GM18499 (cell line): ENCODE data around the gene IFI27L2.

Experiments used
- ATAC-seq: cut with Tn5 transposase; IDR thresholded peaks from one replicate; pipeline ENCODE4 v1.9.1; 2021; ENCODE audit warnings: moderate number of reproducible peaks; ENCODE audit not compliant: insufficient read depth, unreplicated experiment

The IFI27L2 gene

DNA sequence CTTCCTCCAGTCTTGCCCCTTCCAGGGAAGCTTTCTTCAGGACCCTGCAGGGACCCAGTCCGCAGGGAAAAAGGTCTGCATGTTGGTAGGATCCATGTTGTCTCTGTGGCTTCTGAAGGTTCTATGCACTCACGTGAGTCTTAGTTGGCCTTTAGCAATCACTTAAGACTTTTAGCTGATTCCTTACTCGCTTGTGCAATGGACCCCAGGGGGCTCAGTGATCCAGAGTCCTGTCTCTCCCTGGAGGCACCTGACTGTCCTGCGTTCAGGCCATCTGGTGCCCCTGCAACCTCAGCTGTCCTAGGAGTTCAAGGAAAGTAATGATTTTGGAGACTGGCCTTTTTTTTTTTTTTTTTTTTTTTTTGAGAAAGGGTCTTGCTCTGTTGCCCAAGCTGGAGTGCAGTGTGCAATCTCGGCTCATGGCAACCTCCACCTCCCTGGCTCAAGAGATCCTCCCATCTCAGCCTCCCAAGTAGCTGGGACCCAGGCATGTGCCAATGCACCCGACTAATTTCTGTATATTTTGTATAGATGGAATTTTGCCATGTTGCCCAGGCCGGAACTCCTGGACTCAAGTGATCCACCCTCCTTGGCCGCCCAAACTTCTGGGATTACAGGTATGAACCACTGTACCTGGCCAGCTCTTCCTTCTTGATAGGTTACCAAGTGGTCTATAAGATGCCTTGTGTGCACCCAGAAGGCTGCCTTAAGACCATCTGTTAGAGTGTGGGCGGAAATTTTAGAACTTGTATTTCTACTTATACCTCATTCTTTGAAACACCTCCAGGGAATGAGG, 4.6 kb downstream of the IFI27L2 start:
- ATAC-seq = no peak

DNA sequence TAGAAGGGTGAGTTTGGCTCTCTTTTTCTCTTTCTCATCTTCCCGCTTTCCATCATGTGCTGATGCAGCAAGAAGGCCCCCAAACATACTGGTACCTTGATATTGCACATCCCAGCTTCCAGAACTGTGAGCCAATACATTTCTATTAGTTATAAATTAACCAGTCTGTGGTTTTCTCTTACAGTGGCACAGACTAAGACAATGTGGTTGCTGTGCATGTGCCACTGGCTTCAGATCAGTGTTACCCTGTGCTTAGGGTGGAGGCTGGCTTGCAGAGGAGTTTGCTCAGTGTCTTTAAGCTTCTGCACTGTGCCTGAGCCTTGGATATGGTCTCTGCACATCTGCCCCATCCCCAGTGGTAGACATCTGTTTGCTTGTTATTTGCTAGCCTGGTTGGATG, 5.5 kb downstream of the IFI27L2 start:
- ATAC-seq = no peak

DNA sequence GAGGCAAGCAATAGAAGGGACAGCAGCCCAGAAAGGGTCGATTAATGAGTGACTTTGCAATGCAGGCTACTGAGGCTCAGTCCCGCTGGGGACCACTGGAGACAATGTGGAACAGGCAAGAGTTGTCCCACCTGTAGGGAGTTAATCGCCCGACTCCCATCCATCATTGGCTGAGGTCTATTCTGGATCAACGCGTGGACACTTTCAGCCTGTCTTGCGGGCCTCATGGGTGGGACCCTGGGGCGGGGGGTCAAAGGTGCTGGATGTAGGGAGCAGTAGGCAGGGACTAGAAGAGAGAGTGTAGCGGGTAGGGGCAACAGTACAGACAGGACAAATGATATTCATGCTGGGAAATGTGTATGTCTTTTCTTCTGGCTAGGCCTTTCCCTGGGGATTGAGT, 6.1 kb downstream of the IFI27L2 start:
- ATAC-seq = no peak

DNA sequence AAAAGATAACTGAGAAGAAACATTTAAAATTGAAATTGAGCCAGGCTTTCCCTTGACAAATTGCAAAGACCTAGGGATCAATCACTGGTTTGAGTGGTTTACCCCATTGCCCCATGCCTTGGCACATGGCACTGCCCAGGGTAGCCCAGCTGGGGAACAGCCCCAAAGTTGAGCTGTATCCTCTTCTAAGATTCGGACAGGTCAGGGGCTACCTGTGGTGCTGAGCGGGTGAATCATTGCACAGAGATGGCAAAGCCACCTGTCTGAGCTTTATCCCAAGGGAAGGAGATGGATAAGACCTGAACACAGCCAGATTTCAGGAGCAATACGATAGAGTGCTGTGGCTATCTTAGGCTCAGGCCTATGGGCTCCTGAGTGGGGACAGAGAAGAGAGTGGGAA, 7.0 kb downstream of the IFI27L2 start:
- ATAC-seq = no peak

DNA sequence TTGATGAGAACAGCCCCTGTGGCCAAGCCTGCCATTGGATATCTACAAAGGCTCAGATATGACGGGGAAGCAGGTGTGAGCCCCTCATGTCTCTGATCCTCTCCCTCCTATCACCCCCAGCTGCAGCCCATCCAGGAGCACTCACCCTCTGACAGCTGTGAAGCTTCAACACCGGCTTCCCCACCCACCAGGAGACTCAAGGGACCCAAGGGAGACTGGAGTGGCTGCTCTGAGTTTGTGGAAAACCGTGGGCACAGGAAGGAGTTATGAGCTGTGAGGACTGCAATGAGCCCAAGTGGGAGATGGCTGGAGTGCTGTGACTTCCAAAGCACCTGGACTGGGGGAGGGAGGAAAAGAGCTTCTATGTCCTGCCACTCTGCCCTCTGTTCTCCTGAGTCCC, 7.9 kb downstream of the IFI27L2 start:
- ATAC-seq = no peak

DNA sequence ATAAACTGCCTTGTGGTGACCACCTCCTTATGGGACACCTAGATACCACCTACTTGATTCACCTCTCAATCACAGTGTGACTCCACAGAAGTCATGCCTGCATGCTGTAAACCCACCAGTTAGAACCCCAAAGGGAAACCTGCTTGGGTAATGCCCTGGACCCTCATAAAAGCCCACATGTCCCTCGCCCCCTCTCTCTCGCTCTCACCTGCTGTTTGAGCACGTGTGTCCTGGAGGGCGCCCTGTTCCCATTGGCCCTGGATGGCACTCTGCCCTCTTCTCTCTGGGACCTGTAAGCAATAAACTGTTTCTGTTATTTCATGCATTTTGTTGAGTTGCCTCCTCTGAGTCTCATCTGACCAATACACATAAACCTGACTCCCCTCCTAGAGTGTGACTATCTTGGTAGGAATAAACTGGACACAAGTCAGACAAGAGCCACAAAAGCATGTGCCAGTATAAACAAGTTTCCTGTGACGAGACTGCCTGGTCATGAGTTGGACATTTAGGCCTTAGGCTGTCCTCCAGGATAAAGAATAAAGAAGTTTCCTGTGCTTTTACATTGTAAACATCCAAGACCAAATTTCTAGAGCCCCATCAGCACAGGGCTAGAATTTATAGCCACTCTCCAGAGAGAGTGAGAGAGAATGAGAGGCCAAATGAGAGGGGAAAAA, 8.6 kb downstream of the IFI27L2 start:
- ATAC-seq = no peak

DNA sequence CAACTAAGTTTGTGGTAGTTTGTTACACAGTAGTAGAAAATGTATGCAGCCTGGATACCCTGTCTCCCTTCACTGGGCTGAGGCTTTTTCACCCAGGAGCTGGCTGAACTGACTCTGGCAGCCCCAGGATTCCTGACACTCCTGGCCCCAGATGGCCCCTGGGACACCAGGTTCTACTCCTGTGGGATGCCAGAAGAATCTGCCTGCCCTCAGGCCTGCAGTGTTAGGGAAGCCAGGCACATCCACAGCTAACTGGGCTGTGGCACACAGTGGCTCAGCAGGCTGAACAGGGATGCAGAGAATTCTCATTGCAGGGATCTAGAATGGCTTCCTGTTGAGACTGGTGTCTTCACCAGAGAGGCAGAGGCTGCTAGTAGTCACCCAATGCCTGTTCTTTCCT, 10.3 kb downstream of the IFI27L2 start:
- ATAC-seq = no peak

DNA sequence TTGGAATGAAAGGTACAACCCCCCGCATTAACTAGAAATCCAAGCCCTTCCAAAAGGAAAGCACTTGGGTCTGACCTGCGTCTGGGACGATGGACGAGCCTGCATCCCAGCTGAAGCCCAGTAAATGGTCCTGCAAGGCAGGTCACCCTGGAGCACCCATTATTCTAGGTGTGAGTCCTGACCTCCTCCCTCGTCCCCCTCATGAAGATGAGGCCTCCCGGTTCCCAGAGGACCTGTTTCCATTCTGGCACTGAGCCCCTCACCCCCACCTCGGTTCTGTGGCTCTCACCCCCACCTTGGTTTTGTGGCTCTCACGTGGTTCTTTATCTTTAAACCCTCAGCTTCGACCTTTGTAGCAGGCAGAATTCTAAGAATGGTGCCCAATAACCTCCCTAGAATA, 11.5 kb downstream of the IFI27L2 start:
- ATAC-seq = no peak

DNA sequence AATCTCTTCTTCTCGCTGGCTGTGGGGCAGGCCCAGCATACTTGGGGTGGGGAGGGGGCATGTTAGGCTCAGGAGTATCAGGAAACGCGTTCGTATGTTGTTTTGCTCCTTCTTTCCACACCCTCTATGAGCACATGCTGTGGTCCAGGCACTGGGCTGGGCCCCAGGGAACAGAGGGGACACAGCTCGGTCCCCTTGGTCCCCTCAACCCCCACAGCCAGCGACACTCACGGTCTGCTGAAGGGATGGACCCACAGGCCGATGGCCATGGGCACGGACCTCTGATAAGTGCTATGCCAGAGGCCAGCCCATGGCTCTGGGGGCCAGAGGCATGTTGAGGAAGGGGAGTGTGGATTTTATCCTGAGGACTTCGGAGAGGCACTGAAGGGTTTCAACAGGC, 12.7 kb downstream of the IFI27L2 start:
- ATAC-seq = no peak

DNA sequence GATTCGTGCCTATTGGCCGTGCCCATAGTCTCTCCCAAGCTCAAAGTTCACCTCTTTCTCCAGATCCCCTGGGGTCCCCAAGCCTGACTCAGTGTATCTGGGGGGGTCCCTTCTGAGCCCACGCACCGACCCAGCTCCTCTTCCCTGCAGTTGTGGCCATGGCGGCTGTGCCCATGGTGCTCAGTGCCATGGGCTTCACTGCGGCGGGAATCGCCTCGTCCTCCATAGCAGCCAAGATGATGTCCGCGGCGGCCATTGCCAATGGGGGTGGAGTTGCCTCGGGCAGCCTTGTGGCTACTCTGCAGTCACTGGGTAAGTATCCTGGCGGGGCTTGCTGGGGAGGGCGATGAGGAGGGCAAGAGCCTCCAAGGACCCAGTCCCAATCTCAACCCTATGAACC, 13.8 kb downstream of the IFI27L2 start:
- no peak for ATAC-seq

DNA sequence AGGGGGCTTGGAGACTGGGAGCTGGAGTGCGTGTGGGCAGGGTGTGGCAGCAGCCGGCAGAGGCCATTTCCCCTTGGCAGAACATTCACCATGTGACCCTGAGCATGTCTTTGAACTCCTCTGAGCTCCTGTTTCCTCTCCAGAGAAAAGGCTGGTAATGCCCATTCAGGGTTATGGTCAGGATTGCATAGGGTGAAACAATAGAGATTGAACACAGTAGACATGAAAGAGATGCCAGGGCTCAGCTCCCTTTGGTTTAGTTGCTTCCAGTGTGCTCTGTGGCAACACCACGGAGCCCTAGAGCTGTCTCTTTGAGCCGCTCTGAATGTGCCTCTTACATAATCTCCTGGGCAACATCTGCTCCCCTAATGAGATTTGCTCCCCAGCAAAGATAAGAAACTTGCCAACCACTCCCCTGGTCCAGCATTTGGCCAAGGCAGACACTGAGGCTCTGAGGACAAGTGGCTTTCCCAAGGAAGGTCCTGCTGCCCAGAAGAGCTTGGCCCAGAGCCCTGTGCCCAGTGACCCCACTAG, 14.3 kb downstream of the IFI27L2 start:
- no peak for ATAC-seq

DNA sequence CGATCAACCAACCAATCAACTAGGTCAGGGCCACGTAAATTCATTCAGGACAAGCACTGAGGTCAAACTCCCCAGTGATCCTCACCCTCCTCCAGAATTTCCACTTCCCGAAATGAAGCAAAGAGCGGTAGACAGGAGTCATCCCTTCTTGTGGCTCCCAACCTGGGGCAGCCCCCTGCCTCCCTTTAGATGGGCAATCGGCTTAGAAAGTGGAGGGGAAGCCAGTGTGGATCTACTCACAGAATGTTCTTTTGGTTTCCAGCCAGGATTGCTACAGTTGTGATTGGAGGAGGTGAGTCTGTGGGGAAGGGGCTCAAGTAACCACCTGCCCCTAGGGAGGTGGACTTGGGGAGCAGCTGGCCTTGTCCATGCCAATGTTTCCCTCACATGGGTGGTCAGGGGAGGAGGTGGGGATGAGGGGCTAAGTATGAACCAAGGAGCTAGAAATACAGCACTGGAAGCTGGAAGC, 14.8 kb downstream of the IFI27L2 start:
- ATAC-seq = no peak

DNA sequence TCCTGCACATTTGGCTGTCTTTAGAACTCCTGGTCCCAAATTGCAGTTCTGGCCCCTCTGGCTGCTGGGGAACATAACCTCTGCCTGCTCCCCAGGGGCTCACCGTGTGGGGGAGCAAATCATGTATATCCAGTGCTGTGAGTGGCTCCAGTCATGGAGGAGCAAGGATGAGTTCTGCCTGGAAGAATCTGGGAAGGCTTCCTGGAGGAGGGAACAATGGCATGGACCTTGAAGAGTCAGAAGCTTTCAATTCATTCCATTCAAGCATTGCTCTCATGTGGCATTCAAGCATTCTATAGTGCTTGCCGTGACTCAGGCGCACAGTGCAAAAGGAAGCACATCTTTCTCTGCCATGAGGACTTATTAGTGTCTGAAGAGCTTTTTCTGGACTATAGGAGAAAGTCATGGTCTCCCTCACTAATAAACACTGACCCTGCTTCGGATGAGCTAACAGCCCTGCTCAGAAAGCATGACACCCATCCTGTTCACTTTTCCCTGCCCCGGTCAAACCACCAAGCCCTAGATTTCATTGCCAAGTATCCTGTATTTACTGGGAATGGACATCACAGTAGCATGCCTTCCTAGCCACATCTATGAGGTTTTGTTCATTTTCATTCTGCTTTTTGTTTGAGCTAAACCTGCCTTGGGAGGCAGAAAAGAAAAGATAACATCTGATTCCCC, 15.4 kb downstream of the IFI27L2 start:
- no peak for ATAC-seq

DNA sequence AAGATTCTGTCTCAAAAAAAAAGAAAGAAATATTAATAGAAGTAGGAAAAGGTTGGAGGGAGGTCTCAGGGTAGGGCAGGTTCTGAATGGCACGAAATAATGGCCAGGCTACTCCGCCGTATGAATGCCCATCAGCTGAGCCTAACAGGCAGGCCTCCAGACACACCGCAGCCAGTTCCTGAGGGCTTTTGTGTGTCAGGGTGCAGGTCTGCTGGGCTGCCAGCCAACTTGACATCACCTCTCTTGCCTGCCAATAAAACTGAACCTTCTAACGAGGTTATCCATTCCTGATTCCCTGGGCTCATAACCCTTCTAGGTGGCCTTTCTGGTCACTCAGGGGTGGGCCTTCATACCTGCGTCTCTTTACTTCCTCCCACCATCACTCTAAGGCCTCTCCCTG, 15.9 kb downstream of the IFI27L2 start:
- no peak for ATAC-seq

DNA sequence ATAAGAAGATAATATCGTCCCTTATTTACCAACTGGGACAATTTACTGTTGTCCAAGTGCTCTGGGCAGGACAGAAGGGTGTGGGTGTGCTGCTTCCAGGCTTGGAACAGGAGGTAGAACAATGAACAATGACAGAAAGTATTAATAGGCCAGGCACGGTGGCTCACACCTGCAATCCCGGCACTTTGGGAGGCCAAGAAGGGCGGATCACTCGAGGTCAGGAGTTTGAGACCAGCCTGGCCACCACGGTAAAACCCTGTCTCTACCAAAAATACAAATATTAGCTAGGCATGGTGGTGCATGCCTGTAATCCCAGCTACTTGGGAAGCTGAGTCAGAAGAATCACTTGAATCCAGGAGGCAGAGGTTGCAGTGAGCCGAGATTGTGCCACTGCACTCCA, 16.3 kb downstream of the IFI27L2 start:
- no peak for ATAC-seq

DNA sequence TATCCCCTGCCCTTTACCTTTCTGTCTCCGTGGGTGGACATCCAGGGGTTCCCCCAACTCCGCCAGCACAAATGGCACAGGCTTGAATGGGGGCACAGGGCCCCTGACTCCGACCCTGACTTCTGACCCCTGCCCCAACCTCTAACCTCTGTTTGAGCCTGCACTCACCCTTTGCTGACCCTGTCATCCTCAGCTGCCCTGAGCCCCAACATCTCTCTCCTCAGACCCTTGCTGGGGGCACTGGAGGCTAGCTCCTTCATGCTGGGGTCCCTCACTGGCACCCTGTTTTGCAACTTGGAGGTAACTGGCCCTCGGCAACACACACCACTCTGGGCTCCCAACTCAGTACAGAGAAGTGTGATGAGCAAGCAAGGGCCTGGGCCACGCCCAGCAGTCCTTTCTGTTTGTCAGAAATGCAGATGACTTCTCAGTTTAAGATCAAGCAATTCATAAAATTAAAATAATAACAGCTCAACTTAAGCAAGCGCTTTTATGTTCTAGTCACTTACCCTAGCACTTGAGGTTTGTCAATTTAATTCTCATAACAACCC, 16.8 kb downstream of the IFI27L2 start:
- ATAC-seq = no peak

DNA sequence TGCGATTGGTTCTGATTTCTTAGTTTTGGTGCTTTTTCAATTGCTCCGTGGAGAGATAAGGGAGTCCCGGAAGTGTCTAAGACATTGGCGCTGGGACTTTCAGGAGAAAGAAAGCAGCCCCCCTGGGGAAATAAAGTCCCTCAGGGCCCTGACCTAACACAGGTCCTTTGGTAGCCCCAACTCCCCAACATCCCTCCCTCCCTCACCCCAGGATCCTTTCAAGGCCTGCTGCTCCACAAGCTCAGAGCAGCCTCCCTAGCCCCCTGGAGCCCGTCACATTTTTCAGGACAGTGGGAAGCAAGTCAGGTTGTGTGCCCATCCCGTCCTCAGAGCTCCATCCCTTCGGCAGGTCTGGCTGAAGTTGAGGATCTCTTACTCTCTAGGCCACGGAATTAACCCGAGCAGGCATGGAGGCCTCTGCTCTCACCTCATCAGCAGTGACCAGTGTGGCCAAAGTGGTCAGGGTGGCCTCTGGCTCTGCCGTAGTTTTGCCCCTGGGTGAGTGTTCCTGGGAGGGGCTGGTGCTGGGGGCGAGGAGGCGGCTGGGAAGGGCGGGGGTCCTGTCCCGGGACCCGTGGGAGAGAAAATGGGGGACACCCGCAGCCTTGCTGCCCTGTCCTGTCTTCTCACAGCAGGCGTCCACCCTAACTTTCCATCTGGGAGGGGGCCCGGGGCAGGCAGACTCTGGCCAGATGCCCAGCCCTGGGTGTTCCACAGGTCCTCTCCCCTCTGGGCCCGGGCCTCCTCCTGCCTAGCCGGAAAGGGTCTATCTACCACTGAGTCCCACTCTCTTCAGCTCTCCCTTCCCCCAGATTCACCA, 17.9 kb downstream of the IFI27L2 start:
- ATAC-seq = no peak

DNA sequence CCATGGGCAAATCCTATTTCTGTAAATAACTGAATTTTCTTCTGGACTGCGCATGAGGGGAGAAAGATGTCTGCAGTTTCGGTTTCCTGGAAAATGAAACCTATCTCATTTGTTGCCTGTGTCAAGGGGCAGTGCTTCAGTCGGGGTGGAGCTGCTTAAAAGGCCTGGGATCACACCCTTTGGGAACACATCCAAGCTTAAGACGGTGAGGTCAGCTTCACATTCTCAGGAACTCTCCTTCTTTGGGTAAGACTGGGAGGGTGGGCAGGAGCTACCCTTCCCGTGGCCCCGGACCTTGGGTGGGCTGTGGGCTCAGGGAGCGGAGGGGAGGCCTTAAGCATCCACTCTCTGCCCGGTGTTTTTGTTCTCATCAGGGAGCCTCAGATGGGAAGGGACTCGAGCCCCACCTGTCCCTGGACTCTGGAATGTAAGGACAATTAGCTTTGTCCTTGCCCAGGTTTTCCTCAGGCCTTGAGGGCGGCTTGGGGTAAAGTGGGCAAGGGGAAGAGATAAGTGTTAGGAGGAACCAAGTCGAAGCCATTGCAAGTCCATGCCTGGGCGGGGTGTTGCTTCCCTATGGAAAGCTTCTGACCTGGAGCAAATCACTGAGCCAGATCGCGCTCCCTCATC, 18.7 kb downstream of the IFI27L2 start, which contains the start of gene IFI27:
Gene IFI27, plus strand, starts transcription at position 185 of the 630 bp plus-strand sequence.
- ATAC-seq = no peak

DNA sequence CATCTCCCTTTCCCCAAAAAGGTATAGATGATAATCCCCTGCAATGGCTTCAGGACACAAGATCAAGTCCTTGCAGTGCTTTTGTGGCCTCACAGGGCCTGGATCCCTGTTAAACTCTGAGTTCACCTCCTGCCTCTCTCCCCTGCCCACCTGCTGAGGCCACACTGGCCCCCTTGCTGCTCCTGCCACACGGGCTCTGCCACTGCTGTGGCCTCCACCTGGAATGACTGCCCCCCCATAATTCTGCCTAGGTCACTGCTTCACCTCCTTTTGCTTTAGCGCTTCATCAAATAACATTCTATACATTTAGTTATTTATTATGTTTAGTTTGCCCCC, 19.5 kb downstream of the IFI27L2 start:
- ATAC-seq = no peak

DNA sequence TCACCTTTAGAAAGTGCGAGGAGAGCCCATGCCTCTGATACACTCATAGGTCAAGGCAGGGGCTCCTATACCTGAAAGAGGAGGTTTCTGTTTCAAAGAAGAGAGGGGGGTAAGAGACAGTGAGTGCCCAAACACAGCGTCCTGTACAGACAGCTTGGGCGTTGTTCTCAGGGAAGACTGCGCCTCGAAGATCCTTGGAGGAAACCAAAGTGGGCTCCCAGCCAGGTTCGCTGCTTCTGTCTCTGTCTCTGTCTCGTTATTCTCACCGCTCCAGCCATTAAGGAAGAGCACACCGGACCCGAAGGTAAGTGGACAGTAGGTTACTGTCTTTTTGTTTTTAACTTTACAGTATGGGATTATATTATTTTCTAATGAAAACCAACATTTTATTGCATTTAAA, 24.7 kb downstream of the IFI27L2 start:
- no peak for ATAC-seq
